ENCODE results near the gene GSTO2.

Gene GSTO2

DNA sequence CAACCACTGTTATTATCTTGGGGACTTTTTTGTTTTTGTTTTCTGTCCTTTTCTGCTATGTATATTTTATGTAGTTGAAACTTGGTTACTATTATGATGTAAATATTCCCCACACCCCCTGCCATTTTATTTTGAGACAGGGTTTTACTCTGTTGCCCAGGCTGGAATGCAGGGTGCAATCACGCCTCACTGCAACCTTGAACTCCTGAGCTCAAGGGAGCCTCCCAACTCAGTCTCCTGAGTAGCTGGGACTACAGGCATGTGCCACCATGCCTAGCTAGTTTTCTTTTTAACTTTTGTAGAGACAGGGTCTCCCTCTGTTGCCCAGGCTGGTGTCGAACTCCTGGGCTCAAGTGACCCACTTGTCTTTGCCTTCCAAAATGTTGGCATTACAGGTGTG, 18.0 kb downstream of the GSTO2 start:
- no peak for DNase-seq

DNA sequence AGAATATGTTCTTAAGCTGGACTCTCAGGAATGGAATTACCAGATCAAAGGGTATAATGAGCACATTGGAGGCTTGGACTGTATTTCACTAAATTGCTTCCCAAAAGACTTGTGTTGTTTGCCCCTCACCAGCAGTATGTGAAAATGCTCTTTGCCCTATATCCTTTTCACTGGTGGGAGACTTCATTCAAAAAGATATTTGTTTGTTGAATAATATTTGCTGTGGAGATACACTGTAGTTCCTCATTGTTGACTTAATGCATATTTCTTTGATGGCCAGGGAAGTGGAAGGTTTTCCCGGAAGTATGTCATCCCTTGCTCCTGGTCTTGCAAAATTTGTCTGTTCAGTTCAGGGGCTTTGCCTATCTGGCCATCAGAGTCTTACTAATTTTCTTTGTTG, 19.4 kb downstream of the GSTO2 start:
- no peak for DNase-seq

GRCh38 chr10:104291439-104291951, 22.5 kb downstream of the GSTO2 start:
- DNase-seq, result peak; percentile 63

DNA sequence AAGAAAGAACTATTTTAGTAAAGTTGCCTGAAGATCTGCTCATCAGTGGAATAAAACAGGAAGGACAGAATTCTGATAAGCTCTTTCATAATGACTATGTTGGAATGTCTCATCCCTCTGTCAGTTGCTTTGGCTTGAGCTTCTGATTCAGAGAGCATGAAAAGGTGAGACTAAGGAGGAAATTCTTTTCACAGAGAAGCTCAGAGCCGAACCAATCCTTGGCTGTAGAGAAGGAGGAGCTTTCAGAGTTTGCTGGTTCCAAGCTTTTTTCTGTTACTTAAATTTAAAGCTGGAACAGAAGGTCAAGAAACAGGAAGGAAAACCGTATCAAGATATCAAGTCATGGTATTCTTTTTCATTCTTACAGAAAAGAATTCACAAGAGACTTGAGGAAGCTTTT, 24.0 kb downstream of the GSTO2 start:
- DNase-seq, result no peak

DNA sequence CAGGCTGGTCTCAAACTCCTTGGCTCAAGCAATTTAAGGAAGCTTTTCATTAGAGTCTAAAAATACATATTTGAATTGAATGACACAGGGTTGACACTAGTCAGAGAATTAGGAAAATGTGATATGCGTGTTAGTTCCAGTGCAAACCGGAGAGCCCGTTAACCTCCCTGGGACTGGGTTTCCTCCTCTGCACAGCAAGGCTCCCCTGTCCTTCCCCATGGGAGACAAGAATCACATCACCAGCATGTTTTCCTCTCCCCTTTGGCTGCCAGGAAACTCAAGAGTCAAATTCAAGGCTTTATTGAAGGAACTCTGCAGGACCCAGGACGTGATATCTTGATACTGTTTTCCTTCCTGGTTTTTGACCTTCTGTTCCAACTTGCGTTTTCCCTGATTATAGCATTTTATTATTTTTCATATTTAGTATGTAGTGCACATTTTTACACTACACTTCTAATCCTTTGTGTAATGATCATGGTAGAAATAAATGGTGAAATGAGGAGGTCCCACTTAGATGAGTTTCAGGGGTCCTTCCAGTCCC, 24.9 kb downstream of the GSTO2 start:
- no peak for DNase-seq

DNA sequence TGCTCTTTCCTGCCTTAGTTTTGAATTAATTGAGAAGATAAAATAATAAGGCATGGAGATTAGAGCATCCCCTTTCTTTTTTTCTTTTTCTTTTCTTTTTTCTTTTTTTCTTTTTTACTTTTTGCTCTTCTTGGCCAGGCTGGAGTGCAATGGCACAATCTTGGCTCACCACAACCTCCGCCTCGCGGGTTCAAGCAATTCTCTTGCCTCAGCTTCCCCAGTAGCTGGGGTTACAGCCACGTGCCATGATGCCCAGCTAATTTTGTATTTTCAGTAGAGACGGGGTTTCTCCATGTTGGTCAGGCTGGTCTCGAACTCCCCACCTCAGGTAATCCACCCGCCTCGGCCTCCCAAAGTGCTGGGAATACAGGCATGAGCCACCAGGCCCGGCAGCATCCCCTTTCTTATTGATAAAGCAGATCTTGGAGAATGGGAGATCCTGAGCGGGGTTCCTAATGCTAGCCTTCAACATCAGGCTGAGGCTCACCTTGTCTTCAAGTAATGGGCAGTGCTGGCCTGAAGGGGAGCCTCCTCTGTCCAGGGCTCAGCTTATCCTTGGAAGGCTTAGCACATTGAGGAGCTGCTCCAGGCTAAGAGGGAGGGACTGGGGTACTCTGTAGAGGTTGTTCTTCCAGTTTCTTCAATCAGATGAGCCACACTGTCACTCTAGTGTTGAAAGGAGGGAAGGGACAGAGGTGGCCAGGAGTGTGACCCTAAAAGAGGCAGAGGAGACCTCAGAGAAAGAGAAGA, 27.9 kb downstream of the GSTO2 start:
- no peak for DNase-seq

DNA sequence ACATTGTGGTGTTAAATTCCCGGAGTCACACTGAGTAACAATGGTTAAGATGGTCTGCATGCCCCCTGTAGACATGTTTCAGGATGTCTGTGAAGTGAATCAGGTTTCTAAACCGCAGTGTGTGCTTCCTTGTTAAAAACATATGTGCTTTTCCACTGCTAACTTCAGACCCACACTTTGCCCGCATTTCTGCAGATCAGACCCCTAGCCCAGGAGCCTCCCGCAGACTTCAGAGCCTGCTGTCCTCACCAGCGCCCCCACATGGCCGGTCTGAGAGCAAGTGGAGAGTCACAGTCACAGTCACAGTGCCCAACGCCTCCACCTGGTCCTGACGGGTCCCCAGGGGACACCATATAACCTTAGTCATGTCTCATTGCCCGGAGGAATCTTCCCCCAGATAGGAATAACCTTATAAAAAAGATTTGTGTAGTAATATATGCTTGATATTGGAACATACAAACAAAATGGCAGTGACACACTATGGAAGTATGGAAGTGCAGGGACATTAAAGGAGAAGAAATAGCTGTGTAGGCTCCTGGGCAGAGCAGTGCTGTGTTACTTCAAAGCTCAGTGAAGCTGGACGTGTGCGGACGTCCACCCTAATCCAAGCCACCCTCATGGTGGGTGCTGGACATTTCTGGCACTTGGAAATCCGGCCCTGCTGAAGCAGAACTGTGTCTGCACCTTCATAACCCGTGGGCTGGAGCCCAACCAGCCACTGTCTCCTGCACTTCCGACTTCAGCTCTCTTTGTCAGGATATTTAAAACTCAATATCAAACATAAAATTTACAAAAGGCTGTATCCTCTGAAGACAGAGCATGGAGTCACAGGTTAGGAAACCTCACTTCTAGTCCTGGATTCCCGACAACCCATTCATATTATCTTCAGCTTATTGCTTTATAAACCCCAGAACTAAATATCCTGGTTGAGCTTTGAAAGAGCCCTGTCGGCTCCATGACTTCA, 29.0 kb downstream of the GSTO2 start:
- no peak for DNase-seq

DNA sequence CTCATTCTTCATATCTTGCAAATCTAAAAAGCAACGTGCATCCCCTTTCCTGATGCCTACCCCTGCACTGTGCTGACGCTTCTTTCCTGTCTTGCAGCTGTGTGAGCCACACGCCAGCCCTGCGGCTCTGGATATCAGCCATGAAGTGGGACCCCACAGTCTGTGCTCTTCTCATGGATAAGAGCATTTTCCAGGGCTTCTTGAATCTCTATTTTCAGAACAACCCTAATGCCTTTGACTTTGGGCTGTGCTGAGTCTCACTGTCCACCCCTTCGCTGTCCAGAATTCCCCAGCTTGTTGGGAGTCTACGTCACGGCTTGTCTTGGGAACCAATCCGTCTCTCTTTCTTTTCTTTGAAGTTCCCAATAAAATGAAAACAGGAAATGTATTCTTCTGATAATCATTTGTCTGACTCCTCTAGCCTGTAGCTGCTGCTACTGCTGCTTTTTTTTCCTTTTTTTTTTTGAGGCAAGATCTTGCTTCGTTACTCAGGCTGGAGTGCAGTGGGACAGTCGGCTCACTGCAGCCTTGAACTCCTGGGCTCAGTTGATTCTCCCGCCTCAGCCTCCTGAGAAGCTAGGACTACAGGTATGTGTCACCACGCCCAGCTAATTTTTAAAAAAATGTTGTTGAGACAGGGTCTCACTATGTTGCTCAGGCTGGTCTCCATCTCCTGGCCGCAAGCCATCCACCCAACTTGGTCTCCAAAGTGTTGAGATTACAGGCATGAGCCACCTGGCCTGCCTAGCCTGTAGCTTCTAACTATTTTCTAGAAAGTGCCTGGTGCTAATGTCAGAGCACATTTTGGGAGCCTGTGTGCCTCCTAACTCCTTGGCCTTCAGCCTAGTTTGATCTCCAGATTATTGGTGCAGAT, 30.3 kb downstream of the GSTO2 start:
- no peak for DNase-seq

DNA sequence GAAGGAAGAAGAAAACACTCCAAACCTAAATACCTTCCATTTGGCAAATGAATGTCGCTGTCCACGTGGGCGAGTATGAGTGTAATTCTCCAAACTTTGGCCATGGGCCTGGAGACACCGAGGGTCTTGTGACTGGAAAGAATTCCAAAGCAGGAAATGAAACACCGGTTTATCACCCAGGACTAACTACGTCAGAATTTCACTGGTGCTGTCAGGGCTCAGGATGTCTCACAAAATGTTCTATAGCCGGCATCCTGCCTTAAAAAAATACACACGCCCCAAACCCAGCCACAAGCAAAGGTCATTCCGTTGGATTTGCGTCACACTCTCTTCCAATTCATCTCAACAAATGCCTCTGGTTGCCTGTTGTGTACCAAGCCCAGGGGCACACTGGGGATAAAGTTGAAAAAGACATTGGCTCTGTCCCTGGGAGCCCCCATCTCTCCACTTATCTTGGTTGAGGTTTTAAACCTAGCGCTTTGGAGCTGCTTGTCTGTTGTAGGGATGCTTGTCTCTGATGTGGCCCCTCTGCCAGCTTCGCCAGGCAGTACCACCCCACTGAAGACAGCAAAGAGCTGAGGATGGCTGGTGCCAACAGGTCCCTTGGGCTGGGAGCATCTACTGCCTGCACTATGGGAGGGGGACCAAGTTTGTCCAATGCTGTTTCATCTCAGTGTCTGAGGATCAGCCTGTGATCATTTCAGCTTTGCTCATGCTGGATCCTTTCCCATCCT, 31.2 kb downstream of the GSTO2 start:
- no peak for DNase-seq

DNA sequence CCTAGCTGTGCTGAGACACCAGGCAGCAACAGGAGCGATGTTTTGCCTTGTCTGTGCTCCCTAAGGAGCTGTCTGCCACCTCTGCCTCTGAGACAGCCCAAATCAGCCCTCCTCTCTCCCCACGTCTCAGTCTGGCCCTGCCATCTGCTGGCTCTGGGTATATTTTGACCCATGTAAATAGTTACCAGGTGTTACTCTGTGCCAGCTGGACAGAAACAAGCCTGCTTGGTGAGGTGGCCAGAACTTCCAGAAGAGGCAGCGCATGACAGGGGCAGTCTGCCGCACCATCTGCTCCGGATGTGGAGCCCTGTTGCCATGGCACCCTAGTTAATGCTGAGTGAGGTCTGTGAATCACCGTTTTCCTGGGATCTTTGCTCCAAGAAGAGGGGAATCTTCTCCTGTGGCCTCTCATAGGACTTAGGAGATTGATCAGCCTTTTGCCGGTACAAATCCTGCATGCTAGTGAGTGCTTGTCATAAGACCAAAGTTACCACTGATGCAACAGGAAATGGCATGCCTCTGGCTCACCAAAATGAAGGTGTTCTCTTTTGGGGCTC, 31.8 kb downstream of the GSTO2 start:
- DNase-seq, result peak; percentile 61

- no peak for DNase-seq
Observed at GRCh38 chr10:104301907-104302690, 33.1 kb downstream of the GSTO2 start.

GRCh38 chr10:104303594-104304355, 34.8 kb downstream of the GSTO2 start:
- DNase-seq, result no peak

- DNase-seq, result no peak
Observed at GRCh38 chr10:104304356-104304745, 35.4 kb downstream of the GSTO2 start.

DNA sequence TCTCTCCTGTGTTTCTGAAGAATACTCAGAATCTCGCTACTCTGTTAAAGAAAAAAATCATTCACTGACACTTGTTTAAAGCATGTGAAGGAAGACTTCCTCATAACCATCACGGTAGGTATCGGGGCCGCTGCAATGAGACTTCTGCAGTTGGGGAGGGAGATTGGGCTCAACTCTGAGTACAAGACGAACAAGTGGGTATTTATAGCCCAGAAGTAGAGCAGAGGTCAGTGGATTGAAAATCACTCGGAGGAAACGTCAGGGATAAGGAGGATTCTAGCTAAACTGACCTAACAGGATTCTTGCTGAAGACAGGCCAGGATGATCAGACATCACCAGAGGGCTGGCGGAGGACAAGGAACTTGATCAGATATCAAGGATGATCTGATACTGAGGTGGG, 35.9 kb downstream of the GSTO2 start:
- DNase-seq, result no peak

- no peak for DNase-seq
Observed at GRCh38 chr10:104306897-104307296, 37.9 kb downstream of the GSTO2 start.

- no peak for DNase-seq
Observed at GRCh38 chr10:104307576-104308438, 38.8 kb downstream of the GSTO2 start.

DNA sequence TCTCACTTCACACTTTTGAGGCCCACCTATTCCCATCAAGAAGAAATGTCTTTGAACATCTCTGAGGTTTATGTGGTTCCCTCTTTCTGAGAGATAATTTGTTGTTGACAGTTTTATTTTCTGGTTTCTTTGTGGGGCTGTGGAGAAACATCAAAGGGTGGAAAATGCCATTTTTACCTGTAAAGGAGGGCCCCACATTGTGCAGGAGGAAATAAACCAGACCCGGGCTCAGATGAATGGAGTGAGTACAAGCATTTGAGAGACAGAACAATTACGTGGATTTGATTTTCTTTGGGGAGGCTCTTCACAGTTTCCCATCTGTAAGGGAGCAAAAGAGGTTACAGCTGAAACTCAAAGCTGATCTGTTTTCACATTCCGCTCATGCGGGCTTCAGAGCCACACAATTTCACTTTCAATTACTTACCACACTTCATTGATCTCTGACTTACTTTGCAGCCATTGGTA, 39.5 kb downstream of the GSTO2 start:
- DNase-seq, result no peak
